BLaER1 treated with 17β-estradiol and CSF1 and Interleukin-3, amounts not matched to agents 10 nM and 100 nM (cell line): ENCODE results near the gene SLC35F6.
"Not testable (repeated sequence)": the region's sequence is repeated elsewhere in the genome, so short reads cannot be mapped to it uniquely, and the experiment has no call there.

Experiments used
- H3K27ac ChIP-seq, 11 experiments: shearing (Covaris generic); formaldehyde crosslinking; 2 replicates each; pipeline ENCODE4 v1.8.1; 2022
- H3K27me3 ChIP-seq, 11 experiments: shearing (Covaris generic); formaldehyde crosslinking; 2 replicates each; pipeline ENCODE4 v1.8.1; 2022
- H3K36me3 ChIP-seq, 11 experiments: shearing (Covaris generic); formaldehyde crosslinking; 2 replicates each; pipeline ENCODE4 v1.8.1; 2022
- H3K4me1 ChIP-seq, 10 experiments: shearing (Covaris generic); formaldehyde crosslinking; 2 replicates each; pipeline ENCODE4 v1.8.1; 2022
- H3K4me2 ChIP-seq, 11 experiments: shearing (Covaris generic); formaldehyde crosslinking; 2 replicates each; pipeline ENCODE4 v1.8.1; 2022
- H3K4me3 ChIP-seq, 10 experiments: shearing (Covaris generic); formaldehyde crosslinking; 2 replicates each; pipeline ENCODE4 v1.8.1; 2022
- H3K9ac ChIP-seq, 11 experiments: shearing (Covaris generic); formaldehyde crosslinking; 2 replicates each; pipeline ENCODE4 v1.8.1; 2022
- H3K9me3 ChIP-seq, 11 experiments: shearing (Covaris generic); formaldehyde crosslinking; replicated peaks in 1 of 11; 2 replicates each; pipeline ENCODE4 v1.8.1; 2022
- H4K20me1 ChIP-seq, 11 experiments: shearing (Covaris generic); formaldehyde crosslinking; 2 replicates each; pipeline ENCODE4 v1.8.1; 2022
- Cebpa-rat ChIP-seq, 11 experiments: shearing (Covaris generic); IDR thresholded peaks; 2 replicates each; pipeline ENCODE4 v1.8.1; 2022

Gene SLC35F6

DNA sequence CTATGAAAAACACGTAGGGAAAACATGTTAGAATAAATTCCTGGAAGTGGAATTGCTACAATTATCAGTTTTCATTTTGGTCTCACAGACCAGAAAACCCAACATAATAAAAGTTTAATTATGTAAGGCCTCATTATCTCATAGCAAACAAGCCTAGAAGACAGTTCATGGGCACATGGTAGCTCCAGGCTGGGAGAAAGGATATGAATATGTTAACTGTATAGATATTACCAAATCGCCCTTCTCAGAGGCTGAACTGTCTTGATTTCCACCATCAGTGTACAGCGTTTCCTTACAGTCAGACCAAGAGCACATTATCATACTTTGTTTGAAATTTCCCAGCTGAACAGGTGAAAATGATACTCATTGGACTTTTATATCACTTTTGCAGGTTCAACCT lies 17.1 kb upstream of the SLC35F6 start:
- Histone ChIP-seq H4K20me1 (no peaks in the 10 kb centered on the region), H3K4me1 (peaks cover 9 to 37% (median 23%) of the 10 kb centered on the region in 10 experiments; a peak in 17 of 20 replicates), H3K27me3 (no peaks in the 10 kb centered on the region; a peak in 1 of 22 replicates), H3K9me3 (no peaks in the 10 kb centered on the region), H3K27ac (no peak overlapping the region), H3K4me3 (no peak overlapping the region), H3K36me3 (no peaks in the 10 kb centered on the region), H3K9ac (no peak overlapping the region), H3K4me2 (no peak overlapping the region)
- no peak for TF ChIP-seq Cebpa-rat (IDR thresholded peaks at IDR 0.05)

DNA sequence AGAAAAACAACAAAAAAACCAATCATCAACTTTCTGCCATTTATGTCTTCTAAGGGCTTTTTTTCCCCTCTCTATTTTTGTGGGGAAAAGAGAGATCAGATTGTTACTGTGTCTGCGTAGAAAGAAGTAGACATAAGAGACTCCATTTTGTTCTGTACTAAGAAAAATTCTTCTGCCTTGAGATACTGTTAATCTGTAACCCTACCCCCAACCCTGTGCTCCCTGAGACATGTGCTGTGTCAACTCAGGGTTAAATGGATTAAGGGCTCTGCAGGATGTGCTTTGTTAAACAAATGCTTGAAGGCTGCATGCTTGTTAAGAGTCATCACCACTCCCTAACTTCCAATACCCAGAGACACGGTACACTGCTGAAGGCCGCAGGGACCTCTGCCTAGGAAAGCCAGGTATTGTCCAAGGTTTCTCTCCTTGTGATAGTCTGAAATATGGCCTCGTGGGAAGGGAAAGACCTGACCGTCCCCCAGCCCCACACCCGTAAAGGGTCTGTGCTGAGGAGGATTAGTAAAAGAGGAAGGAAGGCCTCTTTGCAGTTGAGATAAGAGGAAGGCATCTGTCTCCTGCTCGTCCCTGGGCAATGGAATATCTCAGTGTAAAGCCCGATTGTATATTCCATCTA lies 14.2 kb upstream of the SLC35F6 start:
- Histone ChIP-seq H3K27ac (0 out of 22 replicates have a peak overlapping the region, but pooled peaks of 1 of the 11 experiments have one; percentile 45), H3K4me1 (peaks cover 17 to 53% (median 40%) of the 10 kb centered on the region in 10 experiments; a peak in 19 of 20 replicates), H3K4me2 (peak overlapping the region in 9 of 11 experiments; percentile 19 to 48 (median 29); a peak in 8 of 22 replicates)
- H4K20me1 ChIP-seq, H3K9ac ChIP-seq, H3K36me3 ChIP-seq, H3K27me3 ChIP-seq, H3K4me3 ChIP-seq, H3K9me3 ChIP-seq: not testable (repeated sequence)

DNA sequence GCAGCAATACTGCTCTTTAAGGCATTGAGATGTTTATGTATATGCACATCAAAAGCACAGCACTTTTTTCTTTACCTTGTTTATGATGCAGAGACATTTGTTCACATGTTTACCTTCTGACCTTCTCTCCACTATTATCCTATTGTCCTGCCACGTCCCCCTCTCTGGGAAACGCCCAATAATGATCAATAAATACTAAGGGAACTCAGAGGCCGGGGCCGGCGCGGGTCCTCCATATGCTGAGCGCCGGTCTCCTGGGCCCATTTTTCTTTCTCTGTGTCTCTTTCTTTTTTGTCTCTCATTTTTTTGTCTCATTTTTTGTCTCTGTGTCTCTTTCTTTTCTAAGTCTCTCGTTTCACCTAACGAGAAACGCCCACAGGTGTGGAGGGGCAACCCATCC lies 13.6 kb upstream of the SLC35F6 start:
- not testable (repeated sequence) for H3K27ac ChIP-seq, H3K9ac ChIP-seq, H3K36me3 ChIP-seq, H3K4me3 ChIP-seq, H4K20me1 ChIP-seq, H3K27me3 ChIP-seq, H3K9me3 ChIP-seq
- Histone ChIP-seq H3K4me2 (peak overlapping the region in 9 of 11 experiments; percentile 9 to 48 (median 29); a peak in 8 of 22 replicates), H3K4me1 (peaks cover 22 to 59% (median 46%) of the 10 kb centered on the region in 10 experiments)

DNA sequence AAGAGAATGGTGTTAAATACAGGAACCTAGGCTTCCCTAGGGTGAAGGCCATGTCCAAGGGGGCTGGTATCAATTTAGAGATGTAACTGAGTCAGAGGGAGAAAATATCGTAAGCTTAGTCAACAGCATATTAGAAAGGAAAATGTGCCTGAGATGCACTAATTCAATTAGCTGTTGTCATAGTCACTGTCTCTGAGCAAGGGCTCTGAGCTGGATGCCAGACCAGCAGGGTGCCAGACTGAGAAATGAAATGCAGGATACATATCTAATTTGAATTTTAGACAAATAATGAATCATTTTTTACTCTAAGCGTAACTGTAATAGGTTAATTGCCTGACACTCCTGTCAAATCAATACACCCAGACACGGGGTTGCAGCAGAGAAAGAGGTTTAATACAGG lies 11.4 kb upstream of the SLC35F6 start:
- H3K4me2 ChIP-seq, result peak overlapping the region in 9 of 11 experiments; percentile 10 to 64 (median 37); a peak in 14 of 22 replicates
- 0 out of 22 replicates have a peak, but pooled peaks cover 0 to 7% (median 0%) of the 10 kb centered on the region in 11 experiments for H4K20me1 ChIP-seq
- no peak overlapping the region for H3K4me3 ChIP-seq
- no peak overlapping the region; a peak in 1 of 22 replicates for H3K9ac ChIP-seq
- peaks cover 34 to 69% (median 62%) of the 10 kb centered on the region in 10 experiments for H3K4me1 ChIP-seq
- TF ChIP-seq Cebpa-rat (IDR thresholded peaks at IDR 0.05), result no peak
- no peaks in the 10 kb centered on the region for H3K36me3 ChIP-seq
- H3K27me3 ChIP-seq, result no peaks in the 10 kb centered on the region
- no peaks in the 10 kb centered on the region for H3K9me3 ChIP-seq
- H3K27ac ChIP-seq, result no peak overlapping the region; a peak in 1 of 22 replicates

DNA sequence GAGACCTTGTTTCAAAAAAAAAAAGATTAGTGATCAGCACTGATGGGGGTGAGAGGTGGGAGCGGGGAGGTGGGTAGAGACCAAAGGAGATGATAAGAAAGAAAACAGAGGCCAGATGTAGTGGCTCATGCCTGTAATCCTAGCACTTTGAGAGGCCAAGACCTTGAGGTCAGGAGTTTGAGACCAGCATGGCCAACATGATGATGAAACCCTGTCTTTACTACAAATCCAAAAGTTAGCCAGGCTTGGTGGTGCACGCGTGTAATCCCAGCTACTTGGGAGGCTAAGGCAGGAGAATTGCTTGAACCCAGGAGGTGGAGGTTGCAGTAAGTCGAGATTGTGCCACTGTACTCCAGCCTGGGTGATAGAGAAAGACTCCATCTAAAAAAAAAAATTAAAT lies 9.5 kb upstream of the SLC35F6 start:
- Histone ChIP-seq H3K9ac (no peak overlapping the region), H3K4me1 (peaks cover 42 to 83% (median 74%) of the 10 kb centered on the region in 10 experiments), H3K27me3 (no peaks in the 10 kb centered on the region), H3K4me3 (no peak overlapping the region), H3K9me3 (no peaks in the 10 kb centered on the region), H3K36me3 (no peaks in the 10 kb centered on the region), H3K27ac (no peak overlapping the region), H4K20me1 (0 out of 22 replicates have a peak, but pooled peaks cover 0 to 7% (median 0%) of the 10 kb centered on the region in 11 experiments), H3K4me2 (peak overlapping the region in 10 of 11 experiments; percentile 38 to 78 (median 59); a peak in 21 of 22 replicates)
- TF ChIP-seq Cebpa-rat (IDR thresholded peaks at IDR 0.05), result no peak

DNA sequence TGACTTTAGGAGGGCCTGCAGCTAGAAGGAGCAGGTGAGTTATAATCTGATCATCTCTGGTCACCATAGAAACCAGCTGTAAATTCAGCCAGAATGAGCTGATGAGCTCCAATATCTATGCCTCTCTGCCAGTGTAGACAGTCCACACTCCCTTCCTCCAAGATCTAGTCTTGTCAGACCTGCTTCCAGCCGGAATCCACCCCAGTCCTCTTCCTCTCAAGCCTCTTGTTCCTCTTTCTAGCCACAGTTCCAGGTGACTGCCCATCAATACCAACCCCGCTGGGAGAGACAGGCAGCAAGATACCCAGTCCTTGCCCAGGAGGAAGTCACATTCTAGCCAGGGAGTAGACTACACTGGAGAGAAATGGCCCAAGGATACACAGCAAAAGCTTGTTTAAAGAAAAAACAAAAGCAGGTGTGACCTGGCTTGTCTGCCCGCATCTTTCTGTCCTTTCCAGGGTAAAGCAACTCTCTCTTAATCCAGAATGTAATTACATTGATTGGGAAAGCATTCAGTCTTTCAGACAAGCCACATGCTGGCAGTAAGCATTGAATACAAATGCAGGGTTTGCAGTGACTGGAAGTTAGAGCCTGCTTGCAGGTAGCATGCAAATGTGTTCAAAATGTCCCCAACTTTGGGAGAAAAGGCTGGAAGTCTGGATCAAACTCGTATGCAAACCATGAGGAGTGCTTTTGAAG lies 9.0 kb upstream of the SLC35F6 start:
- Histone ChIP-seq H3K4me3 (no peak overlapping the region), H3K9me3 (no peaks in the 10 kb centered on the region), H3K4me2 (peak overlapping the region; percentile 28 to 78 (median 59)), H3K27me3 (no peaks in the 10 kb centered on the region), H3K4me1 (peaks cover 41 to 79% (median 71%) of the 10 kb centered on the region in 10 experiments), H3K27ac (no peak overlapping the region), H4K20me1 (0 out of 22 replicates have a peak, but pooled peaks cover 0 to 7% (median 0%) of the 10 kb centered on the region in 11 experiments), H3K36me3 (no peaks in the 10 kb centered on the region), H3K9ac (no peak overlapping the region)
- TF ChIP-seq Cebpa-rat (IDR thresholded peaks at IDR 0.05), result no peak

DNA sequence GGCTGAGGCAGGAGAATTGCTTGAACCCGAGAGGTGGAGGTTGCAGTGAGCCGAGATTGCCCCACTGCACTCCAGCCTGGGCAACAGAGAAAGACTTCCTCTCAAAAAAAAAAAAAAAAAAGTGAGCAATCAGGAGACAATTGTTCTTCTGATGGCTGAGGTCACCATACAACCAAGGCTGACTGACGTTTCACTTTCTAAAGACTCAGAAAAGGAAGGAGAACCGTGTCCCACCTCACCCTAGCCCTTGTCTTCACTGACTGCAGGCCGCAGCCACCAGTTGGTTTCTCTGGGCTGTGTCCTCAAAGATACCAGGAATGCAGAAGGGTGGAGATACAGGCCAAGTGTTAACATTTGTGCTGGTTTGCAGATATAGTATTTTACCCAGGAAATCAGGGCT lies 7.7 kb upstream of the SLC35F6 start:
- Histone ChIP-seq H3K9me3 (no peaks in the 10 kb centered on the region), H3K4me2 (peak overlapping the region in 6 of 11 experiments; percentile 15 to 78 (median 58); a peak in 8 of 22 replicates), H3K4me1 (peaks cover 33 to 71% (median 61%) of the 10 kb centered on the region in 10 experiments), H3K4me3 (no peak overlapping the region), H3K36me3 (no peaks in the 10 kb centered on the region), H3K27ac (no peak overlapping the region), H3K9ac (no peak overlapping the region), H3K27me3 (no peaks in the 10 kb centered on the region), H4K20me1 (0 out of 22 replicates have a peak, but pooled peaks cover 0 to 7% (median 0%) of the 10 kb centered on the region in 11 experiments)
- no peak for TF ChIP-seq Cebpa-rat (IDR thresholded peaks at IDR 0.05)

DNA sequence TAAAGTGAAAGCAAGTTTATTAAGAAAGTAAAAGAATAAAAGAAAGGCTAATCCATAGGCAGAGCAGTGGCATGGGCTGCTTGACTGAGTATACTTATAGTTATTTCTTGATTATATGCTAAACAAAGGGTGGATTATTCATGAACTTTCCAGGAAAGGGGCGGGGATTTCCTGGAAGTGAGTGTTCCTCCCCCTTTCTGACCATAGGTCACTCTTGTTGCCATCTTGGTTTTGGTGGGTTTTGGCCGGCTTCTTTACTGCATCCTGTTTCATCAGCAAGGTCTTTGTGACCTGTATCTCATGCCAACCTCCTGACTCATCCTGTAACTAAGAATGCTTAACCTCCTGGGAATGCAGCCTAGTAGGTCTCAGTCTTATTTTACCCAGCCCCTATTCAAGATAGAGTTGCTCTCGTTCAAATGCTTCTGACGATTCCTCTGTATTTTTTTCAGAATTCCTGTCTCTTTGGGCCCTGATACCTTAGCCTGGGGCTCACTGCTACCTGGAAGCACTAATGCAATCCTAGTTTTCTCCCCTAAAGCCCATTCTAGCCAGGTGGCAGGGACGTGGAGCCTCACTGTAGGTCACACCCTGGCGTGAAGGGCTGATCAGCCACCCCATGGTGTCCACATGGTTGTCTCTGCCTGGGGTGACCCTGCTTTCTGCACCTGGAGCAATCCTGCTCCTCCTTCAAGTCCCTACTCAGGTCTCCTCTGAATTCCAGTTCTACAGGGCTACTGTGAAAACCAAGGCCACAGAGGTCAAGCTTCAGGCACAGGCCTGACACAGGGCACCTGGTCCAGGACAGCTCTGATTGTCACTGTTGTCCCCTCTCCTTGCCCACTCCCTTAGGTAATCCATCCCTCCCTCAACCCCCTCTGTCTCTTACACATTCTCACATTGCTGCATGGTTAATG lies 6.0 kb upstream of the SLC35F6 start:
- Histone ChIP-seq H3K27ac (peak overlapping the region in 6 of 11 experiments; percentile 4 to 42 (median 30); a peak in 8 of 22 replicates), H3K4me2 (peak overlapping the region; percentile 35 to 73 (median 66)), H3K4me3 (no peak overlapping the region), H4K20me1 (0 out of 22 replicates have a peak, but pooled peaks cover 0 to 7% (median 0%) of the 10 kb centered on the region in 11 experiments), H3K9me3 (no peaks in the 10 kb centered on the region), H3K4me1 (peaks cover 32 to 58% (median 47%) of the 10 kb centered on the region in 10 experiments), H3K27me3 (no peaks in the 10 kb centered on the region), H3K36me3 (no peaks in the 10 kb centered on the region), H3K9ac (no peak overlapping the region)
- TF ChIP-seq Cebpa-rat (IDR thresholded peaks at IDR 0.05), result no peak
